ENCODE data around the gene MUCL3. TPM values are rescaled to one million over a fixed set of nuclear protein-coding genes. Genes with fewer than 3 reads are reported as not detected.

MUCL3 gene
- polyA plus RNA-seq, 1 donor (not counting 4 experiments of a cell fraction or from before 2014, with no cell fraction given), result not detected

- no peaks in the 10 kb centered on the region for H3K79me2 ChIP-seq (ENCODE audit: control insufficient read depth, insufficient read depth, low read length)
- DNase-seq (ENCODE audit: low read depth, low spot score) (no peak), FAIRE-seq (no peak)
- H3K9ac ChIP-seq (ENCODE audit: control insufficient read depth, extremely low read depth, insufficient read depth, low read length), result no peak overlapping the region
- H3K27ac ChIP-seq (ENCODE audit: control insufficient read depth, insufficient read depth, low read length), result no peak overlapping the region
- TF ChIP-seq EZH2 (IDR thresholded peaks at IDR 0.05; ENCODE audit: low read length), result no peak
- no peak for TF ChIP-seq CTCF (optimal IDR thresholded peaks at IDR 0.05 in 1 of 3, IDR thresholded peaks at IDR 0.05 in 1 of 3, conservative IDR thresholded peaks at IDR 0.05 in 1 of 3; ENCODE audit: extremely low read depth in 1 of 3, insufficient read depth in 2 of 3, low read length in 3 of 3)
- no peaks in the 10 kb centered on the region for H3K27me3 ChIP-seq (ENCODE audit: control insufficient read depth, extremely low read depth, insufficient read depth, low read length)
- no peaks in the 10 kb centered on the region for H4K20me1 ChIP-seq (ENCODE audit: control insufficient read depth, extremely low read depth, insufficient read depth, low read length)
- dilution Hi-C loops (cut with MboI; ENCODE audit: extremely low pct_ligation_motif_present, low sequenced_read_pairs), result no loop called here
- no peak overlapping the region for H3K4me3 ChIP-seq (ENCODE audit: control insufficient read depth in 2 of 3, extremely low read depth in 1 of 3, insufficient read depth in 2 of 3, low read depth in 1 of 3, low read length in 3 of 3)
- no peaks in the 10 kb centered on the region for H3K9me3 ChIP-seq (ENCODE audit: control insufficient read depth, low read depth, low read length)
- H3K4me2 ChIP-seq (ENCODE audit: control insufficient read depth, extremely low read depth, insufficient read depth, low read depth, low read length), result no peak overlapping the region
- H2AFZ ChIP-seq (ENCODE audit: control insufficient read depth, low read length), result no peak overlapping the region
- H3K9me1 ChIP-seq (ENCODE audit: control insufficient read depth, extremely low read depth, insufficient read depth, low read length), result no peaks in the 10 kb centered on the region
- peaks cover 6% of the 10 kb centered on the region for H3K4me1 ChIP-seq (ENCODE audit: control insufficient read depth, extremely low read depth, insufficient read depth, low read length)
- H3K36me3 ChIP-seq (ENCODE audit: control insufficient read depth in 2 of 2, extremely low read depth in 1 of 2, insufficient read depth in 2 of 2, low read length in 2 of 2), result no peaks in the 10 kb centered on the region
These were observed 60.6 kb downstream of the MUCL3 start for GRCh38 chr6:31001281-31001888.

GRCh38 chr6:31002471-31002870 lies 61.7 kb downstream of the MUCL3 start:
- no peaks in the 10 kb centered on the region for H3K36me3 ChIP-seq (ENCODE audit: control insufficient read depth in 2 of 2, extremely low read depth in 1 of 2, insufficient read depth in 2 of 2, low read length in 2 of 2)
- H4K20me1 ChIP-seq (ENCODE audit: control insufficient read depth, extremely low read depth, insufficient read depth, low read length), result no peaks in the 10 kb centered on the region
- dilution Hi-C loops (cut with MboI; ENCODE audit: extremely low pct_ligation_motif_present, low sequenced_read_pairs), result no loop called here
- H3K4me3 ChIP-seq (ENCODE audit: control insufficient read depth in 2 of 3, extremely low read depth in 1 of 3, insufficient read depth in 2 of 3, low read depth in 1 of 3, low read length in 3 of 3), result no peak overlapping the region
- H3K9ac ChIP-seq (ENCODE audit: control insufficient read depth, extremely low read depth, insufficient read depth, low read length), result no peak overlapping the region
- H3K27me3 ChIP-seq (ENCODE audit: control insufficient read depth, extremely low read depth, insufficient read depth, low read length), result no peaks in the 10 kb centered on the region
- no peaks in the 10 kb centered on the region for H3K9me1 ChIP-seq (ENCODE audit: control insufficient read depth, extremely low read depth, insufficient read depth, low read length)
- TF ChIP-seq CTCF (optimal IDR thresholded peaks at IDR 0.05 in 1 of 3, IDR thresholded peaks at IDR 0.05 in 1 of 3, conservative IDR thresholded peaks at IDR 0.05 in 1 of 3; ENCODE audit: extremely low read depth in 1 of 3, insufficient read depth in 2 of 3, low read length in 3 of 3), result no peak
- TF ChIP-seq EZH2 (IDR thresholded peaks at IDR 0.05; ENCODE audit: low read length), result no peak
- FAIRE-seq (no peak), DNase-seq (ENCODE audit: low read depth, low spot score) (no peak)
- peaks cover 7% of the 10 kb centered on the region for H3K4me1 ChIP-seq (ENCODE audit: control insufficient read depth, extremely low read depth, insufficient read depth, low read length)
- H3K79me2 ChIP-seq (ENCODE audit: control insufficient read depth, insufficient read depth, low read length), result no peaks in the 10 kb centered on the region
- no peak overlapping the region for H3K27ac ChIP-seq (ENCODE audit: control insufficient read depth, insufficient read depth, low read length)
- H3K9me3 ChIP-seq (ENCODE audit: control insufficient read depth, low read depth, low read length), result no peaks in the 10 kb centered on the region
- no peak overlapping the region for H3K4me2 ChIP-seq (ENCODE audit: control insufficient read depth, extremely low read depth, insufficient read depth, low read depth, low read length)
- no peak overlapping the region for H2AFZ ChIP-seq (ENCODE audit: control insufficient read depth, low read length)

Small RNA genes lying within 50 kb of the gene (small RNA-seq; reads per million reads assigned to genes)
- 0 reads per million in 3 experiments for gene RF00019 (ENCODE audit: insufficient read length in 3 of 3, low read depth in 3 of 3, low replicate concordance in 1 of 3)

Other genes with a start within 250 kb of the MUCL3 start
- 2.7 to 17.8 TPM (median 7.0 TPM) in 3 replicates for gene NRM, start 250.0 kb upstream of the MUCL3 start, polyA plus RNA-seq
- gene MDC1, start 223.7 kb upstream of the MUCL3 start, polyA plus RNA-seq, result 4.2 to 10.0 TPM (median 6.9 TPM) in 3 replicates
- 1,010 to 1,517 TPM (median 1,159 TPM) in 3 replicates for gene TUBB, start 220.6 kb upstream of the MUCL3 start, polyA plus RNA-seq
- 21.6 to 23.8 TPM (median 22.1 TPM) in 3 replicates for gene FLOT1, start 198.3 kb upstream of the MUCL3 start, polyA plus RNA-seq
- 171 to 289 TPM (median 277 TPM) in 3 replicates for gene IER3, start 196.4 kb upstream of the MUCL3 start, polyA plus RNA-seq
- gene DDR1, start 56.5 kb upstream of the MUCL3 start, polyA plus RNA-seq, result 104 to 178 TPM (median 152 TPM) in 3 replicates
- 34.2 to 44.0 TPM (median 38.7 TPM) in 3 replicates for gene GTF2H4, start 32.8 kb upstream of the MUCL3 start, polyA plus RNA-seq
- gene VARS2, start 26.7 kb upstream of the MUCL3 start, polyA plus RNA-seq, result 12.8 to 14.3 TPM (median 13.8 TPM) in 3 replicates
- not detected in 3 replicates for gene SFTA2, start 8.8 kb upstream of the MUCL3 start, polyA plus RNA-seq
- gene MUC21, start 42.7 kb downstream of the MUCL3 start, polyA plus RNA-seq, result not detected in 3 replicates
- gene MUC22, start 69.5 kb downstream of the MUCL3 start, polyA plus RNA-seq, result not detected in 3 replicates
- 0.08 to 0.35 TPM (median 0.30 TPM) in 3 replicates for gene C6orf15, start 171.6 kb downstream of the MUCL3 start, polyA plus RNA-seq
- gene PSORS1C1, start 173.8 kb downstream of the MUCL3 start, polyA plus RNA-seq, result 3.6 to 9.4 TPM (median 5.7 TPM) in 3 replicates
- 4.0 to 8.3 TPM (median 5.0 TPM) in 3 replicates for gene CDSN, start 179.5 kb downstream of the MUCL3 start, polyA plus RNA-seq
- not detected in 3 replicates for gene PSORS1C2, start 198.1 kb downstream of the MUCL3 start, polyA plus RNA-seq
- 7.0 to 8.4 TPM (median 7.5 TPM) in 3 replicates for gene CCHCR1, start 216.8 kb downstream of the MUCL3 start, polyA plus RNA-seq
- 2.5 to 9.4 TPM (median 7.4 TPM) in 3 replicates for gene TCF19, start 217.6 kb downstream of the MUCL3 start, polyA plus RNA-seq
- 1.0 to 1.6 TPM (median 1.6 TPM) in 3 replicates for gene POU5F1, start 229.7 kb downstream of the MUCL3 start, polyA plus RNA-seq

Measured in keratinocyte (primary cell).